PC-3 (cell line): ENCODE measurements around the gene HTR2A. TPM values are rescaled to one million over a fixed set of nuclear protein-coding genes. Genes with fewer than 3 reads are reported as not detected.
A peak's percentile ranks its signal among the peaks of the same experiment; 100 is the strongest.

ENCODE experiments used
- ATAC-seq: fragments of 200-7000 bp; cut with Tn5 transposase; 2 replicates; pipeline ENCODE4 v1.9.1; 2020; ENCODE audit warnings: mild to moderate bottlenecking, moderate library complexity
- BruUV-seq: library from RNA; stranded (reverse); fragments of 400-500 nt; replicated peaks from 2 replicates; lab custom pipeline; 2021; lab: Mats Ljungman, UMichigan
- CTCF ChIA-PET: fragments of 300-600 bp; sonication (Branson Sonifier 250); formaldehyde crosslinking; loops from one replicate; lab custom pipeline; 2022; ENCODE audit warnings: antibody characterized with exemption; lab: Charles Lee
- POLR2A ChIA-PET: fragments of 300-600 bp; sonication (Branson Sonifier 250); formaldehyde crosslinking; loops from one replicate; lab custom pipeline; 2022; ENCODE audit warnings: antibody characterized with exemption; ENCODE audit not compliant: unreplicated experiment; lab: Charles Lee
- DNase-seq: peaks from one replicate; pipeline ENCODE4 v3.0.0-alpha.2; 2015
- H2AFZ ChIP-seq: fragments of 300-600 bp; sonication (generic); 2 replicates; pipeline ENCODE4 v1.6.0; 2016; ENCODE audit warnings: antibody characterized with exemption, low read length
- H3F3A ChIP-seq: fragments of 300-600 bp; sonication (generic); one replicate; pipeline ENCODE4 v1.6.0; 2017; ENCODE audit warnings: antibody characterized with exemption, low read length, control low read depth, mild to moderate bottlenecking; ENCODE audit not compliant: unreplicated experiment
- H3K27ac ChIP-seq: fragments of 300-600 bp; sonication (generic); 2 replicates; pipeline ENCODE4 v1.5.1; 2016; ENCODE audit warnings: mild to moderate bottlenecking, low read length
- H3K27me3 ChIP-seq: fragments of 300-600 bp; sonication (generic); 2 replicates; pipeline ENCODE4 v1.6.1; 2016; ENCODE audit warnings: low read length, mixed read lengths
- H3K36me3 ChIP-seq: fragments of 300-600 bp; sonication (generic); 2 replicates; pipeline ENCODE4 v1.6.1; 2016; ENCODE audit warnings: low read depth, mixed run types, low read length, mixed read lengths
- H3K4me1 ChIP-seq: fragments of 300-600 bp; sonication (generic); 2 replicates; pipeline ENCODE4 v1.5.1; 2016; ENCODE audit warnings: low read length; ENCODE audit not compliant: insufficient read depth
- H3K4me2 ChIP-seq: fragments of 300-600 bp; sonication (generic); 2 replicates; pipeline ENCODE4 v1.6.0; 2016; ENCODE audit warnings: low read length
- H3K4me3 ChIP-seq: fragments of 300-600 bp; sonication (generic); 2 replicates; pipeline ENCODE4 v1.5.1; 2016; ENCODE audit warnings: mild to moderate bottlenecking, low read length, mixed read lengths
- H3K79me2 ChIP-seq: fragments of 300-600 bp; sonication (generic); 2 replicates; pipeline ENCODE4 v1.6.1; 2017; ENCODE audit warnings: low read length, mixed read lengths
- H3K9ac ChIP-seq: fragments of 300-600 bp; sonication (generic); 2 replicates; pipeline ENCODE4 v1.6.0; 2016; ENCODE audit warnings: mild to moderate bottlenecking, low read length
- H3K9me2 ChIP-seq: fragments of 300-600 bp; sonication (generic); replicated peaks from 2 replicates; pipeline ENCODE4 v1.6.1; 2016; ENCODE audit warnings: mixed run types, low read length, mixed read lengths
- H3K9me3 ChIP-seq: fragments of 300-600 bp; sonication (generic); 2 replicates; pipeline ENCODE4 v1.6.1; 2016; ENCODE audit warnings: low read length, mixed read lengths
- H4K20me1 ChIP-seq: fragments of 300-600 bp; sonication (generic); 2 replicates; pipeline ENCODE4 v1.6.1; 2016; ENCODE audit warnings: low read length, mixed read lengths
- EZH2 ChIP-seq: fragments of 300-600 bp; sonication (generic); IDR thresholded peaks from one replicate; pipeline ENCODE4 v1.6.1; 2017; ENCODE audit warnings: antibody characterized with exemption, mild to moderate bottlenecking, low read length; ENCODE audit not compliant: unreplicated experiment
- EZH2phosphoT487 ChIP-seq: fragments of 300-600 bp; sonication (generic); IDR thresholded peaks from 2 replicates; pipeline ENCODE4 v1.6.1; 2018; ENCODE audit warnings: mild to moderate bottlenecking, antibody characterized with exemption, low read length, borderline replicate concordance
- intact Hi-C: fragments of 100-400 bp; cut with micrococcal nuclease; formaldehyde crosslinking; loops from 2 replicates; pipeline ENCODE4 v1.9.0; 2023
- total RNA-seq: library from RNA; depleted of rRNA; stranded (reverse); fragments of >200 nt; gene quantifications from 2 replicates; pipeline ENCODE4 v1.2.3, GENCODE V29; 2014
- TF ChIP-seq, protein P1 (sequence below): fragments of 300-600 bp; sonication (generic); conservative IDR thresholded peaks from 2 replicates; pipeline ENCODE4 v1.5.1; 2017; ENCODE audit warnings: antibody characterized with exemption, low read depth, mild to moderate bottlenecking, low read length

The HTR2A gene
- total RNA-seq, 1 experiment from 2014 or later, result 0.04 TPM

DNA sequence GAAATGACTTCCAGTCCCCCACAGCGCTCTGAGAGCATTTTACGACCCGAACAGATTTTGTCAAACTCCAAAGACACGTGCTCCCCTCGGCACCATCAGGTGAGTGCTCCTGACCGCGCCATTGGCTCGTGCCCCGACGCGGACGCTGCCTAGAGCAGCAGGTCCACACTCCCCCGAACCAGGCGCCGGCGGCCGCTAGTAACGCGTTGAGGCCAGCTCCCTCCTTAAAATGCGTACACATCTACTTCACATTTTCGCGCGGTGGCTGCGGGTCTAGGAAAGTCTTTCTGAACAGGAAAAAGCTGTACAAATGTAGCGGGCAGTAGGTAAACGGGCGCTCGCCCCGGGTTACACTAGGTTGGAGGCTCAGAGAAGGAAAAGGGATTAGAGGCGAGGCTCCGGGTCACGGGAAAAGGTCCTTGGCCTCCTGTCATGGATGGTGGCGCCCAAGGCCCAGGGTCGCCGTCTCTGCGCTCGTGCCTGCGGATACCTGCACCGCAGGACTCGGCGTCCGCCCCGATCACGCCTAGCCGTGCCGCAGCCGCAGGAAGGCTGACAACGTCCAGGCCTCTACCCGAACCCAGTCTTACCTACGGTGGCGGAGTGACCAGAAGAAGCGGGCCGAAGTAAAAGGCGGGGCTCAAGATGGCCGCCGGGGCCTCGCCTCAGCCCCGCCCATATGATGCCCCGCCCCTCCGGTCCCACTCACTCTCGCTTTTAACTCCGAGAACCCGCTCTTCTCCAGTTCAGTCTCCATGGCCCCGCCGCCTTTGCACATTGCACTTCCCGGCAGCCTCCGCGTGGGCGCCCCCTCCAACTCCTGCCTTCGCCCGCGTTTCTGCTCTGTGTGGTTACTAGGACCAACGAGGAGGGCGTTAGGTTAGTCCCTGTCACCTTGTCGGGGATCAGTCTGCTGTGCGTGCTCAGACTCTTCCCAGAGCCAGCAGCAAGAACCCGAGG, 100.1 kb downstream of the HTR2A start, which contains the start of gene ESD:
Gene ESD (minus strand): TSS at position 647 of the 960 bp plus-strand sequence. CDS start 5,748 bp downstream, outside the sequence.
- no peaks in the 10 kb centered on the region for H3K27me3 ChIP-seq
- BruUV-seq, result TSS peak; percentile 73
- H3K36me3 ChIP-seq, result peaks cover 5% of the 10 kb centered on the region; the same call in 1 of the 2 replicates
- peak within 1 kb of the TSS; percentile 90 for H3K4me2 ChIP-seq
- no peaks in the 10 kb centered on the region for H3F3A ChIP-seq
- peak within 1 kb of the TSS; percentile 68 for H3K27ac ChIP-seq
- H3K4me3 ChIP-seq, result peak within 1 kb of the TSS; percentile 78
- no peaks in the 10 kb centered on the region for H3K9me3 ChIP-seq
- peak within 1 kb of the TSS; percentile 95 for H2AFZ ChIP-seq
- ChIA-PET CTCF (no interaction called here), POLR2A (no interaction called here)
- H4K20me1 ChIP-seq, result no peaks in the 10 kb centered on the region
- intact Hi-C loops, result no loop called here
- ATAC-seq, result peak; percentile 90
- no peak for TF ChIP-seq EZH2phosphoT487
- TF ChIP-seq, protein P1, sequence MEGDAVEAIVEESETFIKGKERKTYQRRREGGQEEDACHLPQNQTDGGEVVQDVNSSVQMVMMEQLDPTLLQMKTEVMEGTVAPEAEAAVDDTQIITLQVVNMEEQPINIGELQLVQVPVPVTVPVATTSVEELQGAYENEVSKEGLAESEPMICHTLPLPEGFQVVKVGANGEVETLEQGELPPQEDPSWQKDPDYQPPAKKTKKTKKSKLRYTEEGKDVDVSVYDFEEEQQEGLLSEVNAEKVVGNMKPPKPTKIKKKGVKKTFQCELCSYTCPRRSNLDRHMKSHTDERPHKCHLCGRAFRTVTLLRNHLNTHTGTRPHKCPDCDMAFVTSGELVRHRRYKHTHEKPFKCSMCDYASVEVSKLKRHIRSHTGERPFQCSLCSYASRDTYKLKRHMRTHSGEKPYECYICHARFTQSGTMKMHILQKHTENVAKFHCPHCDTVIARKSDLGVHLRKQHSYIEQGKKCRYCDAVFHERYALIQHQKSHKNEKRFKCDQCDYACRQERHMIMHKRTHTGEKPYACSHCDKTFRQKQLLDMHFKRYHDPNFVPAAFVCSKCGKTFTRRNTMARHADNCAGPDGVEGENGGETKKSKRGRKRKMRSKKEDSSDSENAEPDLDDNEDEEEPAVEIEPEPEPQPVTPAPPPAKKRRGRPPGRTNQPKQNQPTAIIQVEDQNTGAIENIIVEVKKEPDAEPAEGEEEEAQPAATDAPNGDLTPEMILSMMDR, result no peak
- TF ChIP-seq EZH2, result no peak
- DNase-seq, result peak; percentile 81
- no peaks in the 10 kb centered on the region for H3K9me2 ChIP-seq
- H3K79me2 ChIP-seq, result peaks cover 37% of the 10 kb centered on the region
- H3K4me1 ChIP-seq, result peaks cover 22% of the 10 kb centered on the region
- H3K9ac ChIP-seq, result peak within 1 kb of the TSS; percentile 94

DNA sequence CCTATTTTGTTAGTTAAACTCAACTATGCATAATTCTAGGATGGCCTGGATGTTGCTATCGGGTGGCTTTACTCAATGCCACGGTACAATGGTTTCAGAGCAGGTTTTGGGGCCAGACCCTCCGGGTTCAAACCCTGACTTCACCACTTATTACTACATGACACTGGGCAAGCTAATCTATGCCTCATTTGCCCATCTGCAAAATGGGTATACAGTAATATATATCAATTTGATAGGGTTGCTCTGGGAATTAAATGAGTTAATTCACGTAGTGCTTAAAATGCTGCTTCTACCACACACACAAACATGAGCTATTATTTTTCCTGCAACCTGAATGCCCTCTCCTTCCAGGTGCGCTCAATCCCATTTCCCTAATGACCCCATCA, 100.7 kb downstream of the HTR2A start:
- Histone ChIP-seq H3K9me2 (no peaks in the 10 kb centered on the region), H4K20me1 (no peaks in the 10 kb centered on the region), H3K27me3 (no peaks in the 10 kb centered on the region), H3F3A (no peaks in the 10 kb centered on the region), H3K79me2 (peaks cover 37% of the 10 kb centered on the region), H3K4me2 (peak overlapping the region; percentile 90), H2AFZ (peak overlapping the region; percentile 95), H3K4me3 (peak overlapping the region; percentile 78), H3K9ac (peak overlapping the region; percentile 94), H3K4me1 (peaks cover 19% of the 10 kb centered on the region), H3K36me3 (peaks cover 9% of the 10 kb centered on the region; the same call in 1 of the 2 replicates), H3K27ac (peak overlapping the region; percentile 68), H3K9me3 (no peaks in the 10 kb centered on the region)
- ChIA-PET POLR2A (no interaction called here), CTCF (no interaction called here)
- intact Hi-C loops, result no loop called here
- BruUV-seq, result no TSS peak
- DNase-seq (no peak), ATAC-seq (no peak)
- TF ChIP-seq EZH2 (no peak), EZH2phosphoT487 (no peak)
- TF ChIP-seq, protein P1, result no peak
